Measurements from ENCODE around the gene ZMYM5. TPM values are rescaled to one million over a fixed set of nuclear protein-coding genes. Genes with fewer than 3 reads are reported as not detected.

The ZMYM5 gene
- total and polyA plus RNA-seq, 2 of the 8 experiments (the other 6 are each of a cell fraction or from before 2014, with no cell fraction given) = 4.9 to 7.9 TPM

GRCh38 chr13:19836472-19836871 lies 27.0 kb downstream of the ZMYM5 start:
- Histone ChIP-seq H2AK5ac (ENCODE audit: low read depth, low read length) (no peak overlapping the region), H4K8ac (ENCODE audit: extremely low read depth, insufficient read depth, low read length) (no peak overlapping the region), H3K36me3 (ENCODE audit: control insufficient read depth in 2 of 4, insufficient read depth in 4 of 4, low read length in 3 of 4) (peaks cover 0 to 35% (median 5%) of the 10 kb centered on the region in 4 experiments; a peak in 4 of 8 replicates), H3K4me3 (ENCODE audit: extremely low read depth in 1 of 4, insufficient read depth in 2 of 4, low read depth in 3 of 4, low read length in 4 of 4) (no peak overlapping the region), H3K9ac (replicated peaks in 1 of 4; ENCODE audit: extremely low read depth in 1 of 4, low read depth in 3 of 4, low read length in 3 of 4) (no peak overlapping the region), H3K27ac (ENCODE audit: low read depth, low read length) (no peak overlapping the region), H2BK5ac (ENCODE audit: low read depth, low read length) (no peak overlapping the region), H2BK20ac (ENCODE audit: low read length) (no peak overlapping the region), H2BK15ac (ENCODE audit: low read length) (no peak overlapping the region), H2AFZ (ENCODE audit: low read length) (no peak overlapping the region), H3K4me2 (ENCODE audit: insufficient read depth in 1 of 2, low read depth in 2 of 2, low read length in 2 of 2) (no peak overlapping the region), H3K27me3 (replicated peaks in 1 of 4; ENCODE audit: control insufficient read depth in 3 of 4, extremely low read depth in 1 of 4, insufficient read depth in 3 of 4, low read length in 3 of 4) (no peaks in the 10 kb centered on the region), H2BK12ac (ENCODE audit: low read depth, low read length) (no peak overlapping the region), H3K23me2 (ENCODE audit: low read depth, low read length) (no peaks in the 10 kb centered on the region), H3K56ac (replicated peaks; ENCODE audit: insufficient read length, low read depth, low read length) (no peak overlapping the region), H4K5ac (ENCODE audit: insufficient read length, low read depth, low read length) (no peak overlapping the region), H3K18ac (ENCODE audit: extremely low read depth, low read length) (no peak overlapping the region), H3K23ac (ENCODE audit: insufficient read length) (no peak overlapping the region), H3K79me1 (ENCODE audit: low read depth, low read length) (no peaks in the 10 kb centered on the region), H3K4ac (replicated peaks; ENCODE audit: insufficient read length, low read depth, low read length) (no peak overlapping the region), H3K9me3 (ENCODE audit: insufficient read depth in 2 of 2, low read depth in 1 of 2, low read length in 1 of 2) (no peaks in the 10 kb centered on the region), H4K20me1 (replicated peaks in 1 of 2; ENCODE audit: control insufficient read depth in 1 of 2, insufficient read depth in 2 of 2, low read length in 2 of 2) (no peaks in the 10 kb centered on the region), H3K4me1 (replicated peaks in 1 of 4; ENCODE audit: control insufficient read depth in 3 of 4, insufficient read depth in 4 of 4, low read length in 3 of 4) (no peaks in the 10 kb centered on the region), H2BK120ac (replicated peaks; ENCODE audit: low read depth, low read length) (no peak overlapping the region), H3K79me2 (ENCODE audit: control insufficient read depth in 1 of 2, insufficient read depth in 2 of 2, low read length in 2 of 2) (no peaks in the 10 kb centered on the region), H3K14ac (ENCODE audit: insufficient read length) (no peak overlapping the region), H4K91ac (replicated peaks; ENCODE audit: insufficient read length, low read length) (no peak overlapping the region)
- WGBS, 2 experiments (ENCODE audit: extremely low coverage in 1 of 2, insufficient coverage in 1 of 2, insufficient read length in 1 of 2, insufficient replicate concordance in 2 of 2, low coverage in 1 of 2, low lambda C conversion rate in 2 of 2, missing lambda C conversion rate in 1 of 2) = 86% methylated on average over 1 of the region's 1 CpG; no CpG with 5 or more reads in 1 of the 2 experiments
- FAIRE-seq = no peak
- ChIA-PET CTCF (ENCODE audit: partially characterized antibody) (interaction anchor here (0.6 to 1.5 kb wide), 3 partner anchors 17 to 50 kb away, joined by 3 to 4 read pairs (median 3); no protein-coding TSS in a partner anchor), POLR2A (ENCODE audit: partially characterized antibody) (interaction anchor here (1.2 to 1.7 kb wide), 2 partner anchors 7 to 16 kb away, joined by 3 to 5 read pairs; no protein-coding TSS in a partner anchor)
- DNase-seq (ENCODE audit: low read depth in 1 of 2, low spot score in 2 of 2) = no peak
- TF ChIP-seq ASH2L (IDR thresholded peaks at IDR 0.05; ENCODE audit: low read length) = no peak
- TF ChIP-seq CHD2 (IDR thresholded peaks at IDR 0.05; ENCODE audit: low read length) = no peak
- no peak for TF ChIP-seq TCF12 (IDR thresholded peaks at IDR 0.05; ENCODE audit: low read depth, low read length)
- TF ChIP-seq POLR2A (IDR thresholded peaks at IDR 0.05; ENCODE audit: control extremely low read depth in 1 of 2, low read depth in 2 of 2, low read length in 2 of 2) = no peak
- no peak for TF ChIP-seq YY1 (IDR thresholded peaks at IDR 0.05; ENCODE audit: low read depth, low read length)
- TF ChIP-seq SAP30 (IDR thresholded peaks at IDR 0.05; ENCODE audit: insufficient read depth, insufficient replicate concordance, low read length) = no peak
- TF ChIP-seq SIX5 (IDR thresholded peaks at IDR 0.05; ENCODE audit: low read depth, low read length) = no peak
- TF ChIP-seq EGR1 (IDR thresholded peaks at IDR 0.05; ENCODE audit: borderline replicate concordance, low read depth, low read length) = no peak
- TF ChIP-seq GTF2F1 (IDR thresholded peaks at IDR 0.05; ENCODE audit: borderline replicate concordance, low read depth, low read length) = no peak
- no peak for TF ChIP-seq NANOG (IDR thresholded peaks at IDR 0.05; ENCODE audit: insufficient read depth, low read depth, low read length, poor library complexity, severe bottlenecking)
- TF ChIP-seq EP300 (IDR thresholded peaks at IDR 0.05; ENCODE audit: borderline replicate concordance in 1 of 2, low read depth in 2 of 2, low read length in 2 of 2) = no peak

All from H1 (cell line).